Kidney epithelial cell (primary cell): ENCODE results near the gene ALKBH5. TPM values are rescaled to one million over a fixed set of nuclear protein-coding genes. Genes with fewer than 3 reads are reported as not detected.

Experiments used
- DNase-seq: peaks from one replicate; pipeline ENCODE4 v3.0.0-alpha.2; 2010; ENCODE audit warnings: low read depth
- H3K27me3 ChIP-seq: 2 replicates; pipeline ENCODE4 v1.6.0; 2011; ENCODE audit warnings: low read length; ENCODE audit not compliant: control insufficient read depth, insufficient read depth
- H3K36me3 ChIP-seq: 2 replicates; pipeline ENCODE4 v1.5.1; 2011; ENCODE audit warnings: low read length; ENCODE audit not compliant: control insufficient read depth, insufficient read depth
- H3K4me3 ChIP-seq: 2 replicates; pipeline ENCODE4 v1.5.1; 2011; ENCODE audit warnings: low read depth, mild to moderate bottlenecking, control low read depth, low read length
- CTCF ChIP-seq: IDR thresholded peaks from 2 replicates; pipeline ENCODE4 v1.5.1; 2011; ENCODE audit warnings: mild to moderate bottlenecking, moderate library complexity, low read length, control low read depth, inconsistent platforms; ENCODE audit not compliant: insufficient read depth, poor library complexity, severe bottlenecking
- total RNA-seq: library from RNA; depleted of rRNA; stranded (reverse); fragments of >200 nt; gene quantifications from 2 replicates; pipeline ENCODE4 v1.2.3, GENCODE V29; 2015

The ALKBH5 gene
- total RNA-seq, 1 donor from 2014 or later = 103 TPM

DNA sequence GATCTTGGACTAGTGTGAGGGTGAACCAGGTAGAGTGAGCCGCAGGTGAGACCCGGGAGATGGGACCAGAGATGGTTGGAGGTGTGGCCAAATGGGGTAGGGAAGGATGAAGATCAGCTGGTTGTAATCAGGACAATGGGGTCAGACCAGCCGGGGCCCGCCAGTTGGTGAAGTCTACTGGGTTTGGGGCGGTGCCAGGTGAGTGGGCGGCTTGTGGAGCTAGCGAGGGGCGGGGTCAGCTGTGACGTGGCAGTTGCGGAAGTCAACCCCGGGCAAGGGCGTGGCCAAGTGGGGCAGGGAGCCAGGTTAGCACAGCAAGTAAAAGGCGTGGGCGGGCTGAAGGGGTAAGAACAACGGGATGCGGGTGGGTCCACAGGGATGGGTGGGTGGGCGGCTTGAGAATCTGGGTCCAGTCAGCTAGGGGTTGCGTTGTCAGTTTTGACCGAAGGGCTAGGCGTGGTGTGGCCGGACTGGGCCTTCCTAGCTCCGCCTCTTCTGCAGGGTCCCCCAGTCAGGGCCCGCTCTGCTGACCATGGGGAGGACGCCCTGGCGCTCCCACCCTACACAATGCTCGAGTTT lies 25.5 kb upstream of the ALKBH5 start:
- peak; percentile 57 for DNase-seq

DNA sequence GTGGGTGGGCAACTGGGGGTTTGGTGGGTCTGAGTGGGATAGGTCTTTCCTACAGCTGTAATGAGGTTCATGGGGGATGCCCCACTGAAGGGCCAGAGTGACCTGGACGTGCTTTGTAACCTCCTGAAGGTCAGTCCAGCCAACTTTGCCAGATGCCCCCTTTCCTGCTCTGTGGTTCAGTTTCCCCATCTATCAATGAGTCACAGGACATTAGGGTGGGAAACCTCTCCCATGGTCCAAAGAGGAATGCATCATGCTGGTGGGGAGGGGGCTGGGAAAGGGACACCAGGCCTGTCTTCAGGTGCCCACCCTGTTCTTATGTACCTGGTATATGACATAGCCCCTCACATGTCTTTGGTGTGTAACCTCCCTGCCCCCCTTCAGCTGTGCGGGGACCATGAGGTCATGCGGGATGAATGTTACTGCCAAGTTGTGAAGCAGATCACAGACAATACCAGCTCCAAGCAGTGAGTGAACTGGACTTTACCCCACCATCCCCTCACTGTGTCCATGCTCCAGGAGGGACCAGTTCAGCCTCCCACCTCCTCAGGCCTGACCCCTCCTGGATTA lies 24.0 kb upstream of the ALKBH5 start:
- no peak for DNase-seq
- Histone ChIP-seq H3K4me3 (no peak overlapping the region), H3K27me3 (no peaks in the 10 kb centered on the region), H3K36me3 (no peaks in the 10 kb centered on the region)
- no peak for TF ChIP-seq CTCF

More for the DNA sequence above, 25.5 kb upstream of the ALKBH5 start:
- Histone ChIP-seq H3K4me3 (peak overlapping the region; percentile 47), H3K27me3 (no peaks in the 10 kb centered on the region), H3K36me3 (no peaks in the 10 kb centered on the region)
- no peak for TF ChIP-seq CTCF

- no peaks in the 10 kb centered on the region for H3K27me3 ChIP-seq
- no peak for TF ChIP-seq CTCF
- H3K4me3 ChIP-seq = no peak overlapping the region
- no peak for DNase-seq
- H3K36me3 ChIP-seq = no peaks in the 10 kb centered on the region
Observed at GRCh38 chr17:18160128-18160856, 23.3 kb upstream of the ALKBH5 start.

DNA sequence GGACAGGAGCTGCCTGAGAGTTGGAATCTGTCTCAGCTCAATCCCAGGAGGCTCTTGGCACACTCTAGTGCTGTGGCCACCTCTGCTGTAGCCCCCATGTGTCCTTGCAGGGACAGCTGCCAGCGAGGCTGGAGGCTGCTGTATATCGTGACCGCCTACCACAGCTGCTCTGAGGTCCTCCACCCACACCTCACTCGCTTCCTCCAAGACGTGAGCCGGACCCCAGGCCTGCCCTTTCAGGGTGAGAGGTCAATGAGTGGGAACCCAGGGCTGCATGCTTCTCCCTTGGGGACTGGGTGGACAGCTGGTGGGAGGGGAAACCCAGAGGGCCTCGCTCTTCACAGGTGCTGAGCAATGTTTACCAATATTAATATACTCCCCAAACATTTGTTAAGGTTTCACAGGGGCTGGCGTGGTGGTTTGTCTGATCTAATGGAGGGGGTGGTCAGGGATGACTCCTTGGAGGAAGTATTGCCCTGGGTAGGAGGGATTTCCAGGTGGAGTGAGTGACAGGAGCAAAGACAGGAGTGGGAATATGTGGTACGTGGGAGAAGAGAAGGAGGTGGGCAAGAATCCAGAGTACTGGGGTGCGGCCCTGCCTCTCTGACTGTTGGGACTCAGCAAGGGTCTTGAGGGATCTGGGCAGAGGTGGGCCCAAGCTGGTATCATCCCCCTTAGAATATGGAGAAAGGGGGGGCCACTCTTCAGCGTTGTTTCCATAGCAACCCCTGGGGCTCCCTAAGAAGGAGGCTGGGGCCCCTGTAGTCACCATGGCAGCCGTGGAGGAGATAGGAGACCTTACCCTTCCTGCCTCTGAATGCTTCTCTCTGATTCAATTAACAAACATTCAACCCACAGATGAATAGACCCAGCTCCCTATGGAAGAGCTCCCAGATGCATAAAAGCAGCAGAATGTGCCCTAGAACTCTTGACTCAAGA lies 22.2 kb upstream of the ALKBH5 start:
- no peak for DNase-seq
- Histone ChIP-seq H3K27me3 (no peaks in the 10 kb centered on the region), H3K36me3 (no peaks in the 10 kb centered on the region), H3K4me3 (no peak overlapping the region)
- TF ChIP-seq CTCF = no peak

- H3K4me3 ChIP-seq = no peak overlapping the region
- DNase-seq = no peak
- no peaks in the 10 kb centered on the region for H3K36me3 ChIP-seq
- TF ChIP-seq CTCF = no peak
- H3K27me3 ChIP-seq = no peaks in the 10 kb centered on the region
Observed at GRCh38 chr17:18163547-18163946, 20.1 kb upstream of the ALKBH5 start.
